IPS-15b (cell line): ENCODE data around the gene CPA5.

ENCODE experiments used
- H3K27me3 ChIP-seq: one replicate; pipeline ENCODE4 v1.6.1; 2013; ENCODE audit warnings: low read length; ENCODE audit not compliant: control insufficient read depth, insufficient read depth
- H3K36me3 ChIP-seq: one replicate; pipeline ENCODE4 v1.6.1; 2013; ENCODE audit warnings: low read length; ENCODE audit not compliant: control insufficient read depth, insufficient read depth
- H3K4me1 ChIP-seq: one replicate; pipeline ENCODE4 v1.6.1; 2013; ENCODE audit warnings: mild to moderate bottlenecking, low read length; ENCODE audit not compliant: control insufficient read depth, insufficient read depth
- H3K4me3 ChIP-seq: one replicate; pipeline ENCODE4 v1.5.1; 2013; ENCODE audit warnings: low read depth, low read length
- H3K9ac ChIP-seq: one replicate; pipeline ENCODE4 v1.6.1; 2013; ENCODE audit warnings: low read depth, mild to moderate bottlenecking, low read length
- H3K9me3 ChIP-seq: one replicate; pipeline ENCODE4 v1.6.1; 2013; ENCODE audit warnings: mild to moderate bottlenecking, low read length; ENCODE audit not compliant: control insufficient read depth, insufficient read depth

The CPA5 gene

DNA sequence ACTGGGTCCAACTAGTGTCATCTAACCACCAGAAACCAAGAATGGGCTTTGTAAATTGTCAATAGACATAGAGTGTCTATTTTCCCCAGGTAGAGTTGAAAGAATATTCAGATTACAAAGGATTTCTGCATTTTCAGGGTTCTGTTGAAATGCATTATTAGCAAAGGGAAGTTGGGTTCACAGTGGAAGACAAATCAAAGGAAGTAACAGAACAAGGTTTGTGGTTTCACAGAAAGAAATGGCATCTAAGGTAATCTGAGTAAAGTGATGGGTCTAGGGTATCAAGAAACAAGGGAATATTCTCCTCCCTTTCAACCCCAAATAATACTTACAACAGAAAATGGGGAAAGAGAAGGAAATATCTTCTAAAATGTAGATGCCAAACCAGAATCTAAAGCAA is 70.4 kb downstream of the CPA5 start:
- no peak overlapping the region for H3K4me3 ChIP-seq
- no peak overlapping the region for H3K9ac ChIP-seq
- no peaks in the 10 kb centered on the region for H3K27me3 ChIP-seq
- no peaks in the 10 kb centered on the region for H3K4me1 ChIP-seq
- no peaks in the 10 kb centered on the region for H3K36me3 ChIP-seq
- H3K9me3 ChIP-seq = no peaks in the 10 kb centered on the region

DNA sequence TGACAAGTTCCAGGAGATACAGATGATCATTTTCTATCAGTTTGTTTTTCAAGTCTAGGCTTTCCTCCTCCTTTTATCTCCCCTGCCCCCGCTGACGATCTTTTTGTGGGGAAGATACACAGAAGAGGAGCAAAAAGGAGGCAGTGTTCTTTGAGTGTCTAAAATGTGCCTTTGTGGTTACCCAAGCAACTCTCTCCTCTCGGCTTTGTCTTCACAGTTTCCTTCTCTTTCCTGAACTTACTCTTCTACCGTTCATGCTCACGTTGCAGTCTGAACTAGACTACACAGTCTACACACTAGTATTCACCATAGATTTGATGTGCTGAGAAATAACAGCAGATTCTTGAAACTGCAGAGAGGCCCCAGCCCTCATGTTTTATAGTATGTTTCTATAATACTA is 72.6 kb downstream of the CPA5 start:
- Histone ChIP-seq H3K27me3 (no peaks in the 10 kb centered on the region), H3K4me3 (no peak overlapping the region), H3K4me1 (no peaks in the 10 kb centered on the region), H3K9ac (no peak overlapping the region), H3K36me3 (no peaks in the 10 kb centered on the region), H3K9me3 (no peaks in the 10 kb centered on the region)

DNA sequence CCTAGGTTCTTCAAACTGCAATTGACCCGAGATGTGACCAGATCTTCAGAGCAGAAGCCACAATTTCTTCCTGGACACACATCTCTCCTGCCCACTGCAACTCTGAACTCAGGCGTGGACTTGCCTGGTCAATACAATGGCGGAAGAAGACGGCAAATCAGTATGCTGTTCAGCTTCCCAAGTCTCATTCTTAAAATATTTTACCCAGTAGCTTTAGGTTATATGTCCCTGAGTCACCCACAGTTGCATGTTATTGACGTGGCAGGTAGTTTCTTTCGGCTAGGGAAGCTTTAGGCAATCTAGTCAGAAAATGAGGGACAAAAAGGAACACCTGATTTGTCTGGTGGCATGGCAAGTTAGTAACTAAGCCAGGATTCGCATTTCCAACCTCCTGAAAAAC is 73.7 kb downstream of the CPA5 start:
- H3K36me3 ChIP-seq = no peaks in the 10 kb centered on the region
- no peak overlapping the region for H3K9ac ChIP-seq
- no peaks in the 10 kb centered on the region for H3K9me3 ChIP-seq
- no peaks in the 10 kb centered on the region for H3K27me3 ChIP-seq
- no peak overlapping the region for H3K4me3 ChIP-seq
- no peaks in the 10 kb centered on the region for H3K4me1 ChIP-seq
